ENCODE measurements around the gene ULK1. TPM values are rescaled to one million over a fixed set of nuclear protein-coding genes. Genes with fewer than 3 reads are reported as not detected.

ULK1 gene
- total and polyA plus RNA-seq, 2 of the 13 experiments (the other 11 are each of a cell fraction or from before 2014, with no cell fraction given): 2.8 to 10.1 TPM

DNA sequence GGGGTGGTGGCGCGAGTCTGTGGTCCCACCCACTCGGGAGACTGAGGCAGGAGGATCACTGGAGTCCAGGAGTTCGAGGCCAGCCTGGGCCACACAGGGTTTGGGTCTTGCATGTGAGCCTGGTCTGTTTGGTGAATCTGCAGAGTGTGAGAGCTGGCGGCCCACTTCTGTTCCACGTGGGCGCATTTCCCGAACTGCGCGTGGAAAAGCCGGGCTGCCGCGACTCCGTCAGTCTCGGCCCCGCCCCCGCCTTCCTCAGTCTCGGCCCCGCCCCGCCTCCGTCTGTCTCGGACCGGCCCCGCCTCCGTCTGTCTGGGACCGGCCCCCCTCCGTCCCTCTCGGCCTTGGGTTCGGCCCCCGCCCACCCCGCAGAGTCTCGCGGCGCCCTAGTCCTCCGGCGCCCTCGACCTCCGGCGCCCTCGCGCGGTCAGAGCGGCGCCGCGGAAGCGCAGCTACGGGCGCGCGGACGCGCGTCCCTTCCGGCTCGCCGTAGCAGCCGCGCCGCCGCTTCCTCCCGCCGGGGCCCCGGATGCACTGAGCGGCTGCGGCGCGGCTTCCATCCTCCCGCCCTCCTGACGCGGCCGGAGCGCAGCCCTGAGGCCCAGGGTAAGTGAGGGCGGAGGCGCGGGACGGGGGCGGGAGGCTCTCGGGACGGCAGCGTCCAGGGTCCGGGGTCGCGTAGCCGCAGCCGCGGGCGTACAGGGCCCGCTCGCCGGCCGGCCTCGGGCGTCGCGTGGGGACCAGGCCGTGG lies 55.2 kb downstream of the ULK1 start, which contains the start of gene EP400 (continued):
- TF ChIP-seq, protein P1, sequence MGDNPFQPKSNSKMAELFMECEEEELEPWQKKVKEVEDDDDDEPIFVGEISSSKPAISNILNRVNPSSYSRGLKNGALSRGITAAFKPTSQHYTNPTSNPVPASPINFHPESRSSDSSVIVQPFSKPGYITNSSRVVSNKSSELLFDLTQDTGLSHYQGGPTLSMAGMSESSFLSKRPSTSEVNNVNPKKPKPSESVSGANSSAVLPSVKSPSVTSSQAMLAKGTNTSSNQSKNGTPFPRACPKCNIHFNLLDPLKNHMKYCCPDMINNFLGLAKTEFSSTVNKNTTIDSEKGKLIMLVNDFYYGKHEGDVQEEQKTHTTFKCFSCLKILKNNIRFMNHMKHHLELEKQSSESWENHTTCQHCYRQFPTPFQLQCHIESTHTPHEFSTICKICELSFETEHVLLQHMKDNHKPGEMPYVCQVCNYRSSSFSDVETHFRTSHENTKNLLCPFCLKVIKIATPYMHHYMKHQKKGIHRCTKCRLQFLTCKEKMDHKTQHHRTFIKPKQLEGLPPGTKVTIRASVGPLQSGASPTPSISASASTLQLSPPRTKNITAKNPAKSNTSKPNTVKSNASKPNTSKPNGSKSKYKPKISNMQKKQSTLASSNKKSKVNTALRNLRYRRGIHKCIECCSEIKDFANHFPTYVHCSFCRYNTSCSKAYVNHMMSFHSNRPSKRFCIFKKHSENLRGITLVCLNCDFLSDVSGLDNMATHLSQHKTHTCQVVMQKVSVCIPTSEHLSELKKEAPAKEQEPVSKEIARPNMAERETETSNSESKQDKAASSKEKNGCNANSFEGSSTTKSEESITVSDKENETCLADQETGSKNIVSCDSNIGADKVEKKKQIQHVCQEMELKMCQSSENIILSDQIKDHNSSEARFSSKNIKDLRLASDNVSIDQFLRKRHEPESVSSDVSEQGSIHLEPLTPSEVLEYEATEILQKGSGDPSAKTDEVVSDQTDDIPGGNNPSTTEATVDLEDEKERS (CRISPR knock-in tag; IDR thresholded peaks at IDR 0.05): no peak
- peak; percentile 41; the same call in 1 of the 2 replicates for TF ChIP-seq ELF1 (CRISPR knock-in tag; IDR thresholded peaks at IDR 0.05)
- TF ChIP-seq TSC22D2 (CRISPR knock-in tag; IDR thresholded peaks at IDR 0.05; ENCODE audit: borderline replicate concordance): peak; percentile 27; the same call in 1 of the 2 replicates
- TF ChIP-seq, protein P2, sequence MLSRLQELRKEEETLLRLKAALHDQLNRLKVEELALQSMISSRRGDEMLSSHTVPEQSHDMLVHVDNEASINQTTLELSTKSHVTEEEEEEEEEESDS (CRISPR knock-in tag; IDR thresholded peaks at IDR 0.05; ENCODE audit: borderline replicate concordance): no peak
- no peak; the same call in 1 of the 2 replicates for TF ChIP-seq BRCA1 (CRISPR knock-in tag; IDR thresholded peaks at IDR 0.05)
- no peak for TF ChIP-seq FOXA1 (IDR thresholded peaks at IDR 0.05)
- TF ChIP-seq FOXA1 (CRISPR knock-in tag; IDR thresholded peaks at IDR 0.05): no peak
- peak; percentile 68; the same call in 1 of the 2 replicates for TF ChIP-seq ZC3H13 (CRISPR knock-in tag; IDR thresholded peaks at IDR 0.05)
- TF ChIP-seq ZNF343 (CRISPR knock-in tag; IDR thresholded peaks at IDR 0.05): no peak
- no peak for TF ChIP-seq RBAK (CRISPR knock-in tag; IDR thresholded peaks at IDR 0.05)
- TF ChIP-seq, protein P3, sequence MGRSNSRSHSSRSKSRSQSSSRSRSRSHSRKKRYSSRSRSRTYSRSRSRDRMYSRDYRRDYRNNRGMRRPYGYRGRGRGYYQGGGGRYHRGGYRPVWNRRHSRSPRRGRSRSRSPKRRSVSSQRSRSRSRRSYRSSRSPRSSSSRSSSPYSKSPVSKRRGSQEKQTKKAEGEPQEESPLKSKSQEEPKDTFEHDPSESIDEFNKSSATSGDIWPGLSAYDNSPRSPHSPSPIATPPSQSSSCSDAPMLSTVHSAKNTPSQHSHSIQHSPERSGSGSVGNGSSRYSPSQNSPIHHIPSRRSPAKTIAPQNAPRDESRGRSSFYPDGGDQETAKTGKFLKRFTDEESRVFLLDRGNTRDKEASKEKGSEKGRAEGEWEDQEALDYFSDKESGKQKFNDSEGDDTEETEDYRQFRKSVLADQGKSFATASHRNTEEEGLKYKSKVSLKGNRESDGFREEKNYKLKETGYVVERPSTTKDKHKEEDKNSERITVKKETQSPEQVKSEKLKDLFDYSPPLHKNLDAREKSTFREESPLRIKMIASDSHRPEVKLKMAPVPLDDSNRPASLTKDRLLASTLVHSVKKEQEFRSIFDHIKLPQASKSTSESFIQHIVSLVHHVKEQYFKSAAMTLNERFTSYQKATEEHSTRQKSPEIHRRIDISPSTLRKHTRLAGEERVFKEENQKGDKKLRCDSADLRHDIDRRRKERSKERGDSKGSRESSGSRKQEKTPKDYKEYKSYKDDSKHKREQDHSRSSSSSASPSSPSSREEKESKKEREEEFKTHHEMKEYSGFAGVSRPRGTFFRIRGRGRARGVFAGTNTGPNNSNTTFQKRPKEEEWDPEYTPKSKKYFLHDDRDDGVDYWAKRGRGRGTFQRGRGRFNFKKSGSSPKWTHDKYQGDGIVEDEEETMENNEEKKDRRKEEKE (IDR thresholded peaks at IDR 0.05): no peak
- TF ChIP-seq ATF7-NPFF (CRISPR knock-in tag; IDR thresholded peaks at IDR 0.05; ENCODE audit: low read depth): peak; percentile 72
- TF ChIP-seq DR1 (CRISPR knock-in tag; IDR thresholded peaks at IDR 0.05): no peak; the same call in 1 of the 2 replicates
- no peak for TF ChIP-seq ZFYVE20 (CRISPR knock-in tag; IDR thresholded peaks at IDR 0.05; ENCODE audit: borderline replicate concordance, low read depth)
- TF ChIP-seq SRSF9 (IDR thresholded peaks at IDR 0.05; ENCODE audit: borderline replicate concordance, insufficient read depth, low read depth, low read length, poor library complexity, severe bottlenecking): no peak
- TF ChIP-seq, protein P4, sequence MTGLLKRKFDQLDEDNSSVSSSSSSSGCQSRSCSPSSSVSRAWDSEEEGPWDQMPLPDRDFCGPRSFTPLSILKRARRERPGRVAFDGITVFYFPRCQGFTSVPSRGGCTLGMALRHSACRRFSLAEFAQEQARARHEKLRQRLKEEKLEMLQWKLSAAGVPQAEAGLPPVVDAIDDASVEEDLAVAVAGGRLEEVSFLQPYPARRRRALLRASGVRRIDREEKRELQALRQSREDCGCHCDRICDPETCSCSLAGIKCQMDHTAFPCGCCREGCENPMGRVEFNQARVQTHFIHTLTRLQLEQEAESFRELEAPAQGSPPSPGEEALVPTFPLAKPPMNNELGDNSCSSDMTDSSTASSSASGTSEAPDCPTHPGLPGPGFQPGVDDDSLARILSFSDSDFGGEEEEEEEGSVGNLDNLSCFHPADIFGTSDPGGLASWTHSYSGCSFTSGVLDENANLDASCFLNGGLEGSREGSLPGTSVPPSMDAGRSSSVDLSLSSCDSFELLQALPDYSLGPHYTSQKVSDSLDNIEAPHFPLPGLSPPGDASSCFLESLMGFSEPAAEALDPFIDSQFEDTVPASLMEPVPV (CRISPR knock-in tag; IDR thresholded peaks at IDR 0.05): no peak
- TF ChIP-seq MEIS2 (CRISPR knock-in tag; IDR thresholded peaks at IDR 0.05): peak; percentile 43; the same call in 1 of the 2 replicates
- TF ChIP-seq ZNF205 (CRISPR knock-in tag; IDR thresholded peaks at IDR 0.05): no peak
- TF ChIP-seq, protein P5, sequence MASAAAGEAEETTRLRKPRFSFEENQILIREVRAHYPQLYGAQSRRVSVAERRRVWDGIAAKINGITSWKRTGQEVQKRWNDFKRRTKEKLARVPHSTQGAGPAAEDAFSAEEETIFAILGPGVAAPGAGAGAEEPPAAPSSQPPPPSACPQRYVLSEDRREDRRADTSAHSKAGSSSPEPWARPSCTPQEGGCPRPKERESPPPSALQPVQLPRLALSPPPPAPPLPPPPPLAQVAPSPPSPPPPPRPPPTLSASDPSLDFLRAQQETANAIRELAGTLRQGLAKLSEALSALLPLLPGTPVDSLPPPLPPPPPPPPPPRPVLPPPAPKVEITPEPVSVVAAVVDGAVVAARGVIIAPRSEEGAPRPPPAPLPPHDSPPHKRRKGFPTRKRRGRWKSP (CRISPR knock-in tag; IDR thresholded peaks at IDR 0.05): no peak
- no peak for TF ChIP-seq KAT7 (CRISPR knock-in tag; IDR thresholded peaks at IDR 0.05; ENCODE audit: borderline replicate concordance)
- no peak for TF ChIP-seq SMARCE1 (IDR thresholded peaks at IDR 0.05; ENCODE audit: borderline replicate concordance)

Data from HepG2 (cell line).